ENCODE measurements around the gene PHLDB1.

PHLDB1 gene

GRCh38 chr11:118689503-118689851 lies 82.1 kb downstream of the PHLDB1 start:
- no peak for DNase-seq

- DNase-seq, result peak; percentile 86 to 89
Measured at GRCh38 chr11:118689852-118690552, 82.6 kb downstream of the PHLDB1 start.

DNA sequence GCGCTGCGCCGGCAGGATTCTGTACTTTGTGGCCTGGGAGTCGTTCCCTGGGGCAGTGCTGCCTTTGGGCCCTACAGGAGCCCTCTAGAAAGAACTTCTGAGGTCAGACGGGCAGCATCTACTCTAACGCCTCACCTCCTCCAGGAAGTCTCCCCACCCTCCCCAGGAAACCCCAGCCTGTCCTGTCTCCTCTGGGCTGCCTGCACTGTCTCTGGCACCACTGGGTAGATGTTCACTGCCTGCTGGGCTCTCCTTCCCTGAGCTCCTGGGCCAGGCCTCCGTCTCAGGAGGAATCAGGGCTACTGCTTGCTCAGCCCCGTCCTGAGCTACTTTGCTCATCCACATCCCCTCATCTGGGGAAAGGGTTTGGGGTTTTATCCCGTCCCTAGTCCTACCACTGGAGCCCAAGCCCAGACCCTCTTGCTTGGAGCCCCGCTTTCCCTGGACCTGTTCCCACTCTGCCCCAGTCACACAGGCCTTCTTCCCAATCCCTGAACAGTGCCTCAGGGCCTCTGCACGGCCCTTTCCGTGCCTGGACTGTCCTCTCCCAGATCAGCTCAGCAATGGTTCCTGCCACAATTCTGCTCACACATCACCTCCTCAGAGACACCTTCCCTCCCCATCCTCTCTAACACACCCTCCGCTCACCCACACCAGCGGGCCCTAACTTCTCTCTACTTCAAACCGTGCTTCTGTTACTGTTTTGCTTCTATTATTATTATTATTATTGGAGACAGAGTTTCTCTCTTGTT lies 83.3 kb downstream of the PHLDB1 start:
- no peak for DNase-seq

GRCh38 chr11:118691926-118692830 lies 84.8 kb downstream of the PHLDB1 start:
- DNase-seq, result peak; percentile 54 to 77

GRCh38 chr11:118694185-118694584 lies 86.8 kb downstream of the PHLDB1 start:
- DNase-seq, result no peak

GRCh38 chr11:118694771-118695170 lies 87.4 kb downstream of the PHLDB1 start:
- no peak for DNase-seq

- DNase-seq, result no peak
Measured at GRCh38 chr11:118696673-118697226, 89.3 kb downstream of the PHLDB1 start.

DNA sequence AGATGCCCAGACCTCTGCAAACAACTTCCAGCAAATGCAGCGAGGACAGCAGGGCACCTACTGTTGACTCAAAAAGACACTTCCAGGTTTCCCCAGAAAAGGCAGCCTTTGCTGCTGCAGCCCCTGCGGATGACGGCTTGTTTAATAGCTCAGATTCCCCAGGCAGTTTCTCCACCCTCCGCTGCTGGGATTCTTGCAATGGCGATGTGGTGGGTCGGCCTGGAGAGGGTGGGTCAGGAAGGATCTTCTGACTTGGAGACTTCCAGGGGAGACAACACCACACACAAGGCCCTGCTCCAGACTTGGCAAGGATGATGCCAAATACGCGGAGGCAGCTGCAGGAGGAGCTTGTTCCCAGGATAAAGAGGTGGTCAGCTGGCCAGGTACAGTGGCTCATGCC lies 89.9 kb downstream of the PHLDB1 start:
- DNase-seq, result no peak

GRCh38 chr11:118699506-118700220 lies 92.2 kb downstream of the PHLDB1 start:
- DNase-seq, result peak; percentile 79 to 85

DNA sequence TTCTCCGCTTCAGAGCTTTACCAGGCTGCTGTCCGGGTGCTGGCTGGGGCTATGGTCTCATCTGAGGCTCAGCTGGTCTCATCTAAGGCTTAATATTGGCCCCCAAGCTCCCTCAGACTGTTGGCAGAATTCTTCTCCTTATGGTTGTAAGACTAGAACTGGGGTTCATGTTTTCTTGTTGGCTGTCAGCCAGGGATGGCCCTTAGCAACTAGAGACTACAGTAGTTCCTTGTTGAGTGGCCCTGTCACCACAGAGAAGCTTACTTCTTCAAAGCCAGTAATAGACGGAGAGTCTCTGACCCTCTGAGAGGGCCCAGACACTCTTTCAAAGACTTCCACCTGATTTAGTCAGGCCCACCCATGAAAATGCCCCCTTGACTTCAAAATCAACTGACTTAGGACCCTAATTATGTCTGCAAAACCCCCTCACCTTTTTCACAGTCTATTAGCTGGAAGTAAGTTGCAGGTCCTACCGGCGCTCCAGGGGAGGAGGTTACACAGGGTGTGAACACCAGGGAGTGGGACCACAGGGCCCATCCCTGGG lies 96.2 kb downstream of the PHLDB1 start:
- peak in 1 of 2 donors; percentile 35 for DNase-seq

- DNase-seq, result peak; percentile 25 to 67
Measured at GRCh38 chr11:118705111-118705741, 97.8 kb downstream of the PHLDB1 start.

DNA sequence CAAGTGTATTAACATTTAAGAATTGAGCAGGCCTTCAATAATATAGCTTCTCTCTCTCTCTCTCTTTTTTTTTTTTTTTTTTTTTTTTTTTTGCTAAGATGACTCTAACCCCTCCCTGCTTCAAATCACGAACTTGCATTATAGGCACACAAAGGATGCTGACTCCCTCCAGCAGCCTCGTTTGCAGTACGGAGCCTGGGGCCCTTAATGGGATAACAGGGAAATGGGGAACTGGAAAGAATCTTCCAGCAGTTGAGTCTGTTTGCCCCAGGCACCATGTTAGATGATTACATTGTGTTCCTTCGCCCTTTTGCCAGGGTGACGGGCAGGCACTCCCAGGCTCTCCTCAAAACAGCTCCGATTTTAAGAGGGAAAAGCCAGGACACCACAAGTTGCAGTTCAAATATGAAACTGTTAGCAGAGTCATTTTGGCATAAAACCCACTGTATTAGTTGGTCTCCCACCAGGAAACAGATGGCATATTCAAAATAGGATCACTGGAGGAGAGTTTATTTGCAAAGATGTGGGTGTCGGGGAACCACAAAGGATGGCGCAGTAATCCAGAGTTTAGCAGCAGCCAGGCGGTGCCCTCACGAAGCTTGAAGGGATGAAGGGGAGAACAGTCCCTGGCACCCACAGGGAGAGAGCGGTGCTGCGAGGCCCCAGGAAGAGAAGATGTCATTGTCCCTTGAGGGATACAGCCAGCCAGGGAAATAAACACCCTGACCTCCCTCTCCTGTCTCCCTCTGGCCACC lies 98.6 kb downstream of the PHLDB1 start:
- no peak for DNase-seq

- no peak for DNase-seq
Measured at GRCh38 chr11:118706546-118706825, 99.1 kb downstream of the PHLDB1 start.

Data from CD4-positive, alpha-beta T cell treated with Interferon alpha-2 for 1 hour (primary cell).